Measurements from ENCODE around the gene FOXRED1.
"Not testable (repeated sequence)": the region's sequence is repeated elsewhere in the genome, so short reads cannot be mapped to it uniquely, and the experiment has no call there.

FOXRED1 gene

DNA sequence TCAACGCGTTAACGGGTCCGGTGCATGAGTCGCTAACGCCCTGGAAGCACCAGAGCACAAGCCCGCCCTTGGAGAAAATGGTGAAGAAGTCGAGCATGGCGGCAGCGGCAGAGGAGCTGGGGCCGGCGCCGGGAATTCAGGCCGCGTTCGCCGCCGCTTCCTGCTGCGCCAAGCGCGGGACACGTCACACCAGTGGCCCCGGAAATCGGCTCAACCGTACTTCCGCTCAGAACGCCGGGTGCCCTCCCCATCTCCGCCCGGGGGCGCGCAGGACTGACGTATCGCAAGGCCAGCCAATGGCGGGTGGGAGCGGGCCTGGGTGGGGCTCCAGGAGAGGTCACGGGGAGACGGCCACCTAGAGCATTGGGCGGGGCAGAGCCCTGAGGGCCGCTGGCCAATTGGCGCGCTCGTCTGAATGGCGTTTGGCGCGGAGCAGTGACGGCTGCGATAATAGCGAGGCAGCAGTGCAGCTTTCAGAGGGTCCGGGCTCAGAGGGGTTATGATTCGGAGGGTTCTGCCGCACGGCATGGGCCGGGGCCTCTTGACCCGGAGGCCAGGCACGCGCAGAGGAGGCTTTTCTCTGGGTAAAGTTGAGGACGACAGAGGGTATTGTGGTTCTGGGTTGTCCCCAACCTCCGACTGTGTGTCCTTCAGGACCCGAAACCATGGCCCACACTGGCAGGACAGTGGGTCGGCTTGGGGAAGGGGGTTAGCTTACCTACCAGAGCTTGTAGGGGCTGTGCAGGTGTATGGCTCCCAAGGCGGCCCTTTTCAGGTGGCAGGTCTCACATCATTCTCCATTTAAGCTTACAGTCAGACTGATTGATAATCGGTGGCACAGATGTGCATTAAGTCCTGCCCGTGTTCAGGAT, at the start of gene FOXRED1, which contains the start of gene SRPRA:
FOXRED1 (plus strand) TSS at position 447 of the 872 bp plus-strand sequence; CDS start at position 500, 53 bp downstream.
SRPRA (minus strand) TSS at position 188 of the 872 bp plus-strand sequence; CDS start at position 97, 91 bp downstream.
- DNase-seq = peak; percentile 99

DNA sequence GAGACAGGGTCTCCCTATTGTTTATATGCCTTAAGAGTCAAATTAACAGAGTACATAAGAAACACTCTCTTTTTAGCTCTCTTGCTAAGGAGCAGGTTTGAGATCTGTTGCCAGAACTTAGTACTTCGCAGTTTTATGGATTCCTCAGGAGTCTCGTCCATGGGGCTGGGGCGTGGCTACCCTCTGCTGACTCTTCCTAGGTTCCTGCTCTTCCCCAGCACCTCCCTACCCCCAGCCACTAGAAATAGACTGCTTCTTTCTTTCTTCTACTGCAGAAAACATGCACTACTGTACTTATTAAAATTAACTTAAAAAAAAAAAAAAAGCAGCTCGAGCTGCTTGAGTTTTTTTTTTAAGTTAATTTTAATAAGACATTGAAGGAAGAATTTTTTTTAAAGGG, 49.4 kb upstream of the FOXRED1 start:
- no peak for DNase-seq

DNA sequence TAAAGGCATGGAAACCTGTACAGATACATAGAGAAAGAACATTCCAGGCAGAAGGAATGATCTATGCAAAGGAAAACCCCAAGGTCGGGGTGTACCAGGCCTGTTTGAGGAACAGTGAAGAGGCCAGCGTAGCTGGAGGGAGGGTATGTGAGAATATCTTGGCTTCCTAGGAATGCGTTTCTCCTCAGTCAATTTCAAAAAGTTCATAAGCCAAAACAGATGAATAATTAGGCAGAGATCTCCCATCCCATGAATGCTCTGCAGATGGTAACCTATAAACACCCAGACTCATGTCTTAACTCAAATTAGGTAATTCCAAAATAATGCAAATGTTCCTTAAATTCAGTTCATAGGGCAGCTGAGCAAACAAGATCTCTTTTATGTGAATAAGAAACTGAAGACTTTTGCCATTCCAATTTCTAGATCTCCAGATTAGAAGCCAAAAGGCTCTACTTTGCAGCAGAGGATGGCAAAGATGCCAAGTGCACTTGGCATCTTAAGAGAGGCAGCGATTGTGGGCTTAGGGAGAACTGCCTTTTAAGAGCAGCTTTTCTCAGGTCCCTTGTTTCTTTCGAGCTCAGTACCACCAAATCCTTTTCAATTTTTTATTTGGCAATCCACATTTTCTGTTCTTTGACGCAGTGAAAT, 44.2 kb upstream of the FOXRED1 start:
- DNase-seq = no peak

DNA sequence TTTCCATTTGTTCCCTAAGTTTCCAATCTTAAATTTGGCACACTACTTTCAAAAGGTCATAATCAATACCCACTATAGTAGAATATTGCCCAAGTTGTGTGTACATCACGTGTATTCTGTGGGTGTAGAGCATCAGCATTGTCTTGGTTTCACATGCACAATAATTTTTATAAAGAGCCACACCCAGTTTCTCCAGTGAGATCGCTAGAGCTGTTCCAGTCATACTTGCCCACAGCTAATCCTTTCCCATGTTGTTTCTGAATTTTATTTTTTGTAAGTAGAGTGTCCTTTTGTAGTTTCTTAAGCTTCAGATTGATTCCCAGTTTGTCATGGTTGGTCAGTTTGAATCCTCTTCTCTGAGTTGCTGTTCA, 43.7 kb upstream of the FOXRED1 start:
- DNase-seq = no peak

DNA sequence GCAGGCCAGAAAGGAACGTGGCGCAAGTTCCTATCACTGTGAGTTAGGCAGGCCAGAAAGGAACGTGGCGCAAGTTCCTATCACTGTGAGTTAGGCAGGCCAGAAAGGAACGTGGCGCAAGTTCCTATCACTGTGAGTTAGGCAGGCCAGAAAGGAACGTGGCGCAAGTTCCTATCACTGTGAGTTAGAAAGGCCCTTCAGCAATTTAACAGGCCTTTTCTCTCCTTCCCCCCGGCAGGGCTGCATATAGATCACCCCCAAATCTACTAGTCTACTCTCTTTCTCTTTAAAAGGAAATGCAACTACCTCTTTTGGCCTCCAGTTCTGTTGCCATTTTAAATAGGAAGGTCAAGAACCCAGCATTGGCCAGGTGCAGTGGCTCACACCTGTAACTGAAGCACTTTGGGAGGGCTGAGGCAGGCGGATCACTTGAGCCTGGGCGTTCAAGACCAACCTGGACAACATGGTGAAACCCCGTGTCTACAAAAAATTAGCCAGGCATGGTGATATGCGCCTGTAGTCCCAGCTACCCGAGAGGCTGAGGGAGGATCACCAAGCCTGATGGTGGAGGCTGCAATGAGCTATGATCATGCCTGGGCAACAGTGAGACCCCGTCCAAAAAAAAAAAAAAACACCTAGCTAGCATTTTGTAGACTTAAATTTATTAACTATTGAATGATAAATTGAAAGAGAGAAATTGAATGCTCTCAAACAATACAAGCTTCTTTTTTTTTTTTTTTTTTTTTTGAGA, 42.4 kb upstream of the FOXRED1 start:
- no peak for DNase-seq

DNA sequence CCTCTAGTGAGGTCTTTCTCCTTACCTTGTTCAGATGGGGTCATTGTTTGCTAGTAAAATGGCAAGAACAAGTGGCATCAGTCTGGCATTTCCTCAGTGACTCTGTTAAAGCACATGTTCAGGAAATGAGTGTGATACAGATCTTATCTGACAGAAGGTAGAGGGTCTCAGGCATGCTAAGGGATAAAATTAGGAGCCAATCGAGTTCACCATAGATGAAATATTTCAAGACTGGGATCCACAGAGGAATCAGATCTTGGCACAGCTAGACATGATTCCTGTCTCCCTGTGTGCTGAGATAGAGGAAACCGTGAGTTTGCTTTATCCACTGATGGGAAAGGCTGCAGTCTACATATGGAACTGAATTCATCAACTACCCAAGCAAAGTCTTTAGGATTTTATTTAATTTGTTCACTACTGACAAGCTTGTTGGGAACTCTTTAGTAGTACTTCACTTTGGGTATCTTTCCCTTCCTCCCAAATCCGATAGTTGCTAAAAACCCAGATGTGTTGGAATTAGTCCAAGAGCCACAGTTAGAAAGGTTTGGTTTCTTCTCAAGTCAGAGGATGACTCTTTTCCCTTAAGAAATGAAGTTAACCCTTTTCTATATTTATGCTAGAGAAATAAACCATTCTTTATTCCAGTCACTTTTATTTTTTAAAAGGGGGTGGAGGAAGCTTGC, 39.0 kb upstream of the FOXRED1 start:
- no peak for DNase-seq

DNA sequence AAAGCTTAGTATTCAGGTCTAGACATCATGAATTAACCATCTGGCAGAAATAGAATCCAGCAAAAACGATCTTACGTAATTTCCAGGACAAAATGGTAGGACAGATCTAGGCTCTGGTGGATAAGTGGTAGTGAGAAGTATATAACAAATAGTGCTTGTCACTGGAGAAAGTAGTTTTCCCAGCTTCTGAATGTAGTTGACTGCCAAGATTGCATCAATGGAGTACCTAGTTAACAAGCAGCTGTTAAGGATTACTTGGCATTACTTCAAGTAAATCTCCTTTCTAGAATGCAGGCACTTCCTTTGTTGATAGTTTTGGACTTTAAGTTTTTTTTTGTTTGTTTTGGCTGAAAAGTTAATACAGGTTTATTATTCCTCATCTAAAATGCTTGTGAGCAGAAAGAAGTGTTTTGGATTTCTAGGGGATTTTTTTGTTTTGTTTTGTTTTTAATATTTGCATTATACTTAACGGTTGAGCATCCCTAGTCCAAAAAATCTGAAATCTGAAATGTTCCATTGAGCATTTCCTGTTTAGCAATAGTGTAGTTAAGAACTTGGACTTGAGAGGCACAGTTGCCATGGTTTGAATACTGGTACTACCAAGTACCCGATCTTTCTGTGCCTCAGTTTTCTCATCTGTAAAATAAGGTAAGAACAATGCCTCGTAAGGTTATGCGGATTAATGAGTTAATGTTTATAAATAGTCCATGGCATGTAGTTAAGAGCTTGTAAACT, 37.1 kb upstream of the FOXRED1 start:
- no peak for DNase-seq

DNA sequence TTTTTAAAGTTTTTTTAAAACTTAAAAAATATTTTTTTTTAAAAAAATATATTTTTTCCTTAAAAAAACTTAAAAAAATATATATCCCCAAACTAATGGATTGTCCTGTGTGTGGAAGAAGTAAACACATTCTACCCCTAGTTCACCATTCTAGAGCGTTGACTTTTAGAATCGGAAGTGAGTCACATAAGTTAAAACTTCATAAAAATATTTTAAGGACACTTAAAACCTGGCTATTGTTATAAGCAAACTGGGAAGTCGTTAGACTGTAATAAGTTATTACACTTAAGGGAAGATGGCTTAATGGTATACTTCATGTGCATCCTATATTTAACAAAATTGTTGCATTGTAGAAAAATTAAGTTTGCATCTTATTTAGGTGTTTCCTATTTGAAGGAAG, 36.3 kb upstream of the FOXRED1 start:
- DNase-seq = no peak

DNA sequence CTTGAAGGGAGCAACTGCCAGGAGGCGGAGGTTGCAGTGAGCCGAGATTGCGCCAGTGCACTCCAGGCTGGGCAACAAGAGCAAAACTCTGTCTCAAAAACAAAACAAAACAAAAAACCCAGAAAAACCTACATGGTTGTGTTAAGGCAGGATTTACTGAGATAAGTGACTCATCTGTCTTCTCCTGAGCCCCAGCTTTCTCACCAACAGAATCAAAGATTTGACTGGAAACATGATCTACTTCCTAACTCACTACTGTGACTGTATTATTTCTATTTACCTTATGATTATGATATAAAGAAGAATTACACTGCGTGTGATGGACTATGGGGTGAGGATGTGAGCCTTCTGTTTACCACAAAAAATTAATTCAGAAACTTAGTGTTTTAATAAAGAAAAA, 35.6 kb upstream of the FOXRED1 start:
- no peak for DNase-seq

DNA sequence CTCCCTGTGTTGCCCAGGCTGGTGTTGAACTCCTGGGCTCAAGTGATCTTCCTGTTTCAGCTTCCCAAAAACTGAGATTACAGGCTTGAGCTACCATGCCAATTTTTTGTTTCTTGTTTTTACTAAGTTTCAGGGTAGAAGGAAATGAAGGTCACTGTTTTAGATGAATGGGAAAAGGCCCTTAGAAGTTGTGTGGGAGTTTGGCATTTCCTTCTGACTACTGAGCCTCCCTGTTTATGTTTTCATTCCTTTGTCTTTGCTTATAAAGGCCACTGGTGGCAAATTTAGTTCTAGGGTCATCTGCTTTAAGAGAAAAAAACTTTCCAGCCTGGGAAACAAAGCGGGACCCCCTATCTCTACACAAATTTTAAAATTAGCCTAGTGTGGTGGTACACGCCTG, 22.3 kb upstream of the FOXRED1 start:
- DNase-seq = no peak

DNA sequence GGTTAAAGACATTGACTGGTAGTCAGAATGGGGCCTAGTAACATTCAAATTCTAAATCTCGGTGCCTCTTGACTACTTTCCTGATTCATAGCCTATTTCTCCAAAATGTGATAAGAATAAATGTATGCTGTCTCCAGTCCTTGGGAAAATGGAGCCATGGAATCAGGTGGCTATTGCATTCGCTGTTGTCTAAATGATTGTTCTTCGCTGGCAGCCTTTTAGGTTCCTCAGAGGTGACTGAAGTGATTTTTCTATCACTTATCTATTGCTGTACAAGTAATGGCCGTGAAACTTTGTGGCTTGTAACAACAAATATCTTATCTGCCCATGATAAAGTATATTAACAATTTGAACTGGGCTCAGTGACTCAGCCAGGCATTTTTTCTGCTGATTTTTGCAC, 15.7 kb upstream of the FOXRED1 start:
- DNase-seq = no peak

DNA sequence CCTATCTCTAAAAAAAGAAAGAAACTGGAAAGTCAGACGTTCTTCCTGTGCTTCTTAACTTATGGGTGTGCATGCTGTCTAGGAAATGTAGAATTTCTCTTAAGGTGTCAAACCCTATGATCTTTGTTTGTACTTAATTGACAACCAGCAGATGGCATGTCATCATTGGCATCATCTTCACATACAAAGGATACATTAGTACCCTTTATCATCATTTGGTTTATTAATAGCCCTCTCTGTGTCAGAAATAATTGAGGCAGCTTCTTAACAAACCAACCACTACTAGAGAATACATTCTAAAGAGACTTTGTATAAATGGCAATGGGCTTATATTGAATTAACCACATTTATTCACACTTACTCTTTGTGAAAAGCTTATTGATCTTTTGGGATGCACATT, 14.1 kb upstream of the FOXRED1 start:
- no peak for DNase-seq

DNA sequence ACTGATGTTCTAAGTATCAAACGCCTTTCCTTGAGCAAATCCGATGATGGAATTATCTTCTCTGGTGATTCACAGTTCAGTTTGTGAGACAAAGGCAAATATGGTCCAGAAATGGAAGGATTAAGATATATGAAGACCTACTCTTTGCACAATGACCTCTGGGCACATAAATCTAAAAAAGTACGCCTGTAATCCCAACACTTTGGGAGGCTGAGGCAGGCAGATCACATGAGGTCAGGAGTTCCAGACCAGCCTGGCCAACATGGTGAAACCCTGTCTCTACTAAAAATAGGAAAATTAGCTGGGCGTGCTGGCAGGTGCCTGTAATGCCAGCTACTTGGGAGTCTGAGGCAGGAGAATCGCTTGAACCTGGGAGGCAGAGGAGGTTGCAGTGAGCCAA, 13.4 kb upstream of the FOXRED1 start:
- DNase-seq = not testable (repeated sequence)

DNA sequence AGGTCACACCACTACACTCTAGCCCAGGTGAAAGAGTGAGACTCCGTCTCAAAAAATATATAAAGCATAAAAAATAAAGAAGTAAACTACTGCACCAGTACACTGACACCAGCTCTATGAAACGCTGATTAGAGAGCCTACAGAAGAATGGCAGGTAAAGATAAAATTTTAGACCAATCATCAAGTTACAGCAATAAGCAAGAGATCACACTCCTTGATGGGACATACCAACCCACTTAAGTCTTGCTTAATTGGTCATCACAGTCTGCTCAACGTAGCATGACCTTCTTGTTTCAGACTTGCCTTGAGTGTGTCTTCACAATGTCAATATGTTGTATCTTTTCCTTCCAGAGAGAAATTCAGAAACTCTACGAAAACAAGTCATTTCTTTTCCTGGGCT, 12.7 kb upstream of the FOXRED1 start:
- DNase-seq = no peak

DNA sequence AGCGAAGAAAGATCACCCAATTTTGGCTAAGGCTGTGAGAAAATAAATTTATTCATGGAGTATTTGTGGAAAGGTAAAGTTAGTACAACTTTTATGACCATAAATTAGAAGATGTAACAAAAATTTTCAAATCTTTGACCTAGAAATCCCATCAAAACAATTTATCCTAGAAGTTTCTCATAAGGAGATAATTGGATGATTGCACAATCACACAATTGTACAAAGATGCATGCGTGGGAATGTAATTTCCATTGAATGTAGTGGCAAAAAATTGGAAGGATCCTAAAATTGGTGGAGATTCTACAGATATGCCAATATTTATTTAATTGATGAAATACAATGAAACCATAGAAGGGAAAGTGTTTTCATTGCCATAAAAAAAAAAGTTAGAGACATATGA, 11.8 kb upstream of the FOXRED1 start:
- DNase-seq = no peak

DNA sequence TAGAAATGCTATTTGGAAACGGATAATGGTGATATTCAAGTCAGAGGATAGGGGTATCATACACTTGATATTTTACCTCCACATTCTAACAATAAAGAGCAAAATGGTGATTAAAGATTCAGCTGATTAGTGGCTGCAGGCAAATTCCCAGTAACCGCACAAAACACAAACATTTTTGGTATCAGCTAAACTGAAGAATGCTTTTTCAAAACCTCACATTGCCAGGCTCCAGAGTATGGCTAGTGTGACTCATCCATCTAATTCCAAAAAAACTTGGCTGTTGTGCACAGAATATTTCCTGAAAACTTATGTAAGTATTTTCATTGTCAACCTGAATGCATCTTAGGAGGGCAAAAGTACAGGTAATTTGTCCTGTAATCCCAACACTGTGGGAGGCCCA, 11.2 kb upstream of the FOXRED1 start:
- no peak for DNase-seq

DNA sequence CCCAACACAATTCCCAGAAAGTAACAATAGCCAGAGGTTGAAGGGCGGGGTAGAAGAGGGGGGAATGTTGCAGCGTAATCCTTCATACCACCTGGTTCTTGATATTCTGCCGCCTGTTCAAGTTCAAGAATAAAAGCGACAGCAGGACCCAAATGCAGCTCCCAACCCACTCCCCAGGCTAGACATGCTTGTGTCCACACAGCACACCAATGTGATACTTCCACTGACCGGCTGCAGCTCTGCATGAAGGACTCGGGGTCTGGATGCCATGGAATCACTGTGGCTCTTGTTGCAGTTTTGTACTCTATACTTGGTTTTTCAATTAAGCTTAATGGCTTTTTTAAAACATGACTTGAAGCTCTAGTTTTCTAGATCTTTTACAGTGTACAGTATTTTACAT, 6.7 kb upstream of the FOXRED1 start:
- no peak for DNase-seq

DNA sequence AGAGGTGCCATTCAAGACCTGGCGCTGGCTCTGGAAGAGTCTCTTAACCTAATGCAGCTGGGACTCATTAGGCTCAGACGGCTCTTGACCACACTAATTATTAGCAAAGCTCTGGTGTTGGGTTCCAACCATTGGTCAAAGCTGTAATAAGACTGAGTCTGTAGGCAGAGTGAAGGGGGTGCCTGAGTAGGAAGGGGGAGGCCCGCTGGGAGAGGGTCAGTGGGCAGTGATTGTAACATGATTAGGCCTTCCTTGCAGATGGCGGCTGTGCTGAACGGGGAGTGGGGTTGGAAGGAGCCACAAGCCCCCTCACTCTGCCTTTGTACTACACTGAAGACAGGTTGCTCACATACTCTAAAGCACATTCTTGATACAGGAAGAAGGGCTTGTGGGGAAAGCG, 5.5 kb upstream of the FOXRED1 start:
- no peak for DNase-seq

DNA sequence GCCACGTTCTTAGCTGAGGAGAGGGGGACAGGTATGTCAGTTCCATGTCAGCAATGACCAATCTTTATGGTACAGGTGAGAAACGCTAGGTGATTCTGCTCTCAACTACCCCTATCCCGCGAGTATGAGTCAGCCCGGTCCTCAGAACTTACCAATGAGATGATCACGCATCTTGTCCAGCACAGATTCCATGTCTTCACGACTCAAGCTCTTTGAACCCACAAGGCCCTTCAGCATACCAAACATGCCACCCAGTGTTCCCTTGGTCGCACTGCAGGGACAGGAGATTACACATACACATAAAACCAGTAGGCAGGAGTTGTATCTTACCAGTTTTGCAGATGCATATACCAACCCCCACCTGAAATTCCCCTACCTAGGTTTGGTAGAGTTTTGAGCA, 3.1 kb upstream of the FOXRED1 start:
- DNase-seq = no peak

DNA sequence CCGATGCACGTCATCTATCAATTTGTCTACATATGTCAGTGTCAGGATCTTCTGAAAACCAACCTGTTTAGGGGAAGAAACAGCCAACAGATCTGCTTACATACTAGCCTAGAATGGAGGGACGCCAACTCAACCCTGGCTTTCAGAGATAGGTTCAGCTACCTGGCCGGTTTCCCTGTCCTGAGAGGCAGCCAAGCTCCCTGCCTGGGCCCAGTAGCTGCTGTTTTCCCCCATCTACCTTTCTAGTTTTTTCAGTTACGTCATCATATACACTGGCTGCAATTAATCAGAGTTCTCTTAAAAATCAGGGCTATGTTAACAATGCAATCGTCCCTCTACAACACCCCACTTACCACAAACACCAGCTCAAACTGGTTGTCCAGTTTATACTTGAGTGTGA, 1.3 kb upstream of the FOXRED1 start:
- DNase-seq = no peak

DNA sequence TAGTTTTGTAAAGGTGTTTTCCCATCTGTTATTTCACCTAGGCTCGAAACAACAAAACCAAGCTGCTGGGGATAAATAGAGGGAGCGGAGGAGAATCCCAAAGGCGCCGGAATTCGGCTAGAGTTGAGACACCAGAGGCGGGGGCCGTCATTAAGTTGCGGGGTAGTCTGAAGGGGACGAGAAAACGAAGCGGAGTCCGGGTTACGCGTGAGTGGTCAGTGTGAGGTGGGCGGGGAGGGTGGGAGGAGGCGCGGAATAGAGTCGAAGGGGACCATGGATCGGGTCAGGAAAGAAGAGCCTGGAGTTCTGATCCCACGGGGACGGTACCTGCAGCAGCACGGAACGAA, 620 bp upstream of the FOXRED1 start:
- DNase-seq = no peak

DNA sequence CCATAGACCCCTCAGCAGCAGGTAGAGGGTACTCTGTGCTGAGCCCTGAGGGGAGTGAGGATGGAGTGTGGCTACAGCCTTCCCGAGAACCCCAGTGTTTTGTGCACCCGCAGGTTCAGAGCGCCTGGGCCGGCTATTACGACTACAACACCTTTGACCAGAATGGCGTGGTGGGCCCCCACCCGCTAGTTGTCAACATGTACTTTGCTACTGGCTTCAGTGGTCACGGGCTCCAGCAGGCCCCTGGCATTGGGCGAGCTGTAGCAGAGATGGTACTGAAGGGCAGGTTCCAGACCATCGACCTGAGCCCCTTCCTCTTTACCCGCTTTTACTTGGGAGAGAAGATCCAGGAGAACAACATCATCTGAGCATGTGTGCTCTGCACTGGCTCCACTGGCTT, 8.4 kb downstream of the FOXRED1 start:
- DNase-seq = no peak

DNA sequence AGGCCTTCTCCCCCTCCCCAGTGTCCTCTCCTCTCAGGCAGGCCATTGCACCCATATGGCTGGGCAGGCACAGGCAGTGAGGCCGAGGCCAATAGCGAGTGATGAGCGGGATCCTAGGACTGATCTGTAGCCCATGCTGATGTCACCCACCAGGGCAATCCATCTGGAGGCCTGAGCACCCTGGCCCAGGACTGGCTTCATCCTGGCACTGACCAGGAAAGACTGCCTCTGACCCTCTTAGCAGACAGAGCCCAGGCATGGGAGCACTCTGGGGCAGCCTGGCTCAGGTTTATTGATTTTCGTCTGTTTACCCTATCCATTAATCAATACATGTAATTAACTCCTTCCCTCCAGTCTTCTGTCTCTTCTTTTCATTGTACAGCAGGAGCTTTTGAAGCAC, 8.8 kb downstream of the FOXRED1 start:
- DNase-seq = no peak

Data from inflammatory macrophage treated with lipopolysaccharide for 4 hours (primary cell).